Testis (tissue), 3 donors: ENCODE results near the gene ANXA1. TPM values are rescaled to one million over a fixed set of nuclear protein-coding genes. Genes with fewer than 3 reads are reported as not detected.
"Not testable (repeated sequence)": the region's sequence is repeated elsewhere in the genome, so short reads cannot be mapped to it uniquely, and the experiment has no call there.

ENCODE experiments used
- DNase-seq: peaks from one replicate; pipeline ENCODE4 v3.0.0-alpha.2; 2019
- H3K27ac ChIP-seq, 2 donors: fragments of 200-600 bp; sonication (generic); one replicate each; pipeline ENCODE4 v1.5.1; 2019
- H3K27me3 ChIP-seq: fragments of 200-600 bp; sonication (generic); one replicate; pipeline ENCODE4 v1.5.1; 2019
- H3K36me3 ChIP-seq: fragments of 200-600 bp; sonication (generic); one replicate; pipeline ENCODE4 v1.5.1; 2017; ENCODE audit warnings: low read depth; ENCODE audit errors: missing control alignments
- H3K4me1 ChIP-seq: fragments of 200-600 bp; sonication (generic); one replicate; pipeline ENCODE4 v1.5.1; 2019
- H3K4me3 ChIP-seq, 2 donors: fragments of 200-600 bp; sonication (generic); one replicate each; pipeline ENCODE4 v1.5.1; 2017 to 2019
- H3K9me3 ChIP-seq: fragments of 200-600 bp; sonication (generic); one replicate; pipeline ENCODE4 v1.5.1; 2017
- CTCF ChIP-seq, 3 experiments: fragments of 450-650 bp in 2 of 3; fragments of 200-600 bp in 1 of 3; sonication (generic) in 1 of 3; IDR thresholded peaks; one replicate each; pipeline ENCODE4 v1.5.1; 2016 to 2019; ENCODE audit warnings: antibody characterized with exemption in 3 of 3, mild to moderate bottlenecking in 2 of 3, moderate library complexity in 1 of 3
- POLR2A ChIP-seq: fragments of 450-650 bp; IDR thresholded peaks from one replicate; pipeline ENCODE4 v1.6.1; 2017; ENCODE audit warnings: antibody characterized with exemption, mild to moderate bottlenecking, moderate library complexity
- WGBS, 2 donors: methylation state at CpG; one replicate each; pipeline ENCODE4 v1.1.5; 2018; 5-methylcytosine and 5-hydroxymethylcytosine counted together
- intact Hi-C: fragments of 100-400 bp; cut with DNase I; formaldehyde crosslinking; loops from one replicate; pipeline ENCODE4 v1.15.1; 2023; ENCODE audit warnings: low total_unique reads
- polyA plus RNA-seq: library from polyadenylated mRNA; stranded (reverse); fragments of 350-450 nt; fragmentation: Illumina TruSeq; extraction: RNeasy Lipid Tissue Mini Kit (QIAGEN cat#74804); gene quantifications from one replicate; pipeline ENCODE4 v1.2.3, GENCODE V29; 2014; ENCODE audit warnings: low read depth, low replicate concordance; ENCODE audit not compliant: insufficient read depth
- total RNA-seq, 2 donors: library from RNA; depleted of rRNA; stranded (reverse); fragments of >200 nt; gene quantifications; one replicate each; pipeline ENCODE4 v1.2.3, GENCODE V29; 2016

The ANXA1 gene
- total and polyA plus RNA-seq, 3 donors from 2014 or later: 12.1 to 49.6 (median 13.4) TPM

- WGBS, 2 donors: 68 to 81% methylated on average over 1 of the region's 1 CpG
- intact Hi-C loops: loop anchor here (2.0 to 10.0 kb wide), 2 partner anchors 74 to 898 kb away; no protein-coding TSS in a partner anchor
- Histone ChIP-seq H3K27me3 (no peaks in the 10 kb centered on the region), H3K9me3 (no peaks in the 10 kb centered on the region), H3K4me3 (no peak overlapping the region), H3K36me3 (no peaks in the 10 kb centered on the region), H3K4me1 (no peaks in the 10 kb centered on the region), H3K27ac (no peak overlapping the region)
- no peak for TF ChIP-seq POLR2A
- no peak for TF ChIP-seq CTCF (IDR thresholded peaks at IDR 0.05)
- no peak for DNase-seq
Observed at GRCh38 chr9:73182928-73183327, 31.3 kb downstream of the ANXA1 start.

GRCh38 chr9:73183428-73183827 lies 31.8 kb downstream of the ANXA1 start:
- no peak for TF ChIP-seq POLR2A
- Histone ChIP-seq H3K36me3 (no peaks in the 10 kb centered on the region), H3K4me1 (no peaks in the 10 kb centered on the region), H3K9me3 (no peaks in the 10 kb centered on the region), H3K27ac (no peak overlapping the region), H3K4me3 (no peak overlapping the region), H3K27me3 (no peaks in the 10 kb centered on the region)
- intact Hi-C loops: loop anchor here (2.0 to 10.0 kb wide), 2 partner anchors 75 to 899 kb away; no protein-coding TSS in a partner anchor
- no peak for DNase-seq

GRCh38 chr9:73183917-73184861 lies 32.5 kb downstream of the ANXA1 start:
- WGBS, 2 donors: 61 to 62% methylated on average over 3 of the region's 3 CpGs
- Histone ChIP-seq H3K27ac (no peak overlapping the region), H3K27me3 (no peaks in the 10 kb centered on the region), H3K36me3 (no peaks in the 10 kb centered on the region), H3K4me1 (no peaks in the 10 kb centered on the region), H3K9me3 (no peaks in the 10 kb centered on the region), H3K4me3 (no peak overlapping the region)
- intact Hi-C loops: loop anchor here (2.0 to 10.0 kb wide), 2 partner anchors 75 to 899 kb away; no protein-coding TSS in a partner anchor
- DNase-seq: no peak
- no peak for TF ChIP-seq POLR2A
- peak in 2 of 3 experiments; percentile 14 to 64 for TF ChIP-seq CTCF (IDR thresholded peaks at IDR 0.05)

GRCh38 chr9:73191109-73191508 lies 39.4 kb downstream of the ANXA1 start:
- H3K4me1 ChIP-seq, H3K27me3 ChIP-seq, intact Hi-C loops, H3K27ac ChIP-seq, H3K4me3 ChIP-seq, H3K36me3 ChIP-seq, DNase-seq, H3K9me3 ChIP-seq: not testable (repeated sequence)
- WGBS, 2 donors: 25 to 27% methylated on average over 1 of the region's 1 CpG

GRCh38 chr9:73194284-73194683 lies 42.6 kb downstream of the ANXA1 start:
- Histone ChIP-seq H3K4me3 (no peak overlapping the region), H3K36me3 (no peaks in the 10 kb centered on the region), H3K9me3 (no peaks in the 10 kb centered on the region), H3K4me1 (no peaks in the 10 kb centered on the region), H3K27me3 (no peaks in the 10 kb centered on the region), H3K27ac (no peak overlapping the region)
- TF ChIP-seq CTCF (IDR thresholded peaks at IDR 0.05) (no peak), POLR2A (no peak)
- WGBS, 2 donors: 94 to 100% methylated on average over 1 of the region's 1 CpG
- intact Hi-C loops: no loop called here
- no peak for DNase-seq
